Smooth muscle cell (in vitro differentiated cells): ENCODE results near the gene BBS2. TPM values are rescaled to one million over a fixed set of nuclear protein-coding genes. Genes with fewer than 3 reads are reported as not detected.

Experiments used
- DNase-seq: peaks from one replicate; lab custom pipeline; 2025; ENCODE audit not compliant: unreplicated experiment; lab: John Stamatoyannopoulos, UW
- H2AFZ ChIP-seq: fragments of 200-600 bp; sonication (generic); 2 replicates; pipeline ENCODE4 v1.6.0; 2016; ENCODE audit warnings: antibody characterized with exemption, low read depth, mild to moderate bottlenecking
- H3F3A ChIP-seq: fragments of 200-600 bp; sonication (generic); 2 replicates; pipeline ENCODE4 v1.6.0; 2017; ENCODE audit warnings: antibody characterized with exemption, low read depth
- H3K27ac ChIP-seq: fragments of 200-600 bp; sonication (generic); 2 replicates; pipeline ENCODE4 v1.5.1; 2016; ENCODE audit warnings: low read depth, mild to moderate bottlenecking
- H3K27me3 ChIP-seq: fragments of 200-600 bp; sonication (generic); 2 replicates; pipeline ENCODE4 v1.6.1; 2016; ENCODE audit warnings: low read depth, mild to moderate bottlenecking
- H3K36me3 ChIP-seq: fragments of 200-600 bp; sonication (generic); 2 replicates; pipeline ENCODE4 v1.5.1; 2016; ENCODE audit warnings: low read depth
- H3K4me1 ChIP-seq: fragments of 200-600 bp; sonication (generic); 2 replicates; pipeline ENCODE4 v1.5.1; 2016; ENCODE audit warnings: low read depth
- H3K4me2 ChIP-seq: fragments of 200-600 bp; sonication (generic); 2 replicates; pipeline ENCODE4 v1.6.0; 2016; ENCODE audit warnings: mild to moderate bottlenecking
- H3K4me3 ChIP-seq: fragments of 200-600 bp; sonication (generic); 2 replicates; pipeline ENCODE4 v1.5.1; 2016; ENCODE audit warnings: mild to moderate bottlenecking
- H3K79me2 ChIP-seq: fragments of 200-600 bp; sonication (generic); 2 replicates; pipeline ENCODE4 v1.6.0; 2016; ENCODE audit warnings: low read depth, mild to moderate bottlenecking
- H3K9ac ChIP-seq: fragments of 200-600 bp; sonication (generic); 2 replicates; pipeline ENCODE4 v1.6.0; 2016; ENCODE audit warnings: low read depth
- H3K9me3 ChIP-seq: fragments of 200-600 bp; sonication (generic); replicated peaks from 2 replicates; pipeline ENCODE4 v1.5.1; 2016; ENCODE audit warnings: low read depth
- H4K20me1 ChIP-seq: fragments of 200-600 bp; sonication (generic); 2 replicates; pipeline ENCODE4 v1.6.0; 2016; ENCODE audit warnings: low read depth
- CTCF ChIP-seq: fragments of 200-600 bp; sonication (generic); IDR thresholded peaks from 2 replicates; pipeline ENCODE4 v1.5.1; 2017; ENCODE audit warnings: borderline replicate concordance, mild to moderate bottlenecking, antibody characterized with exemption; ENCODE audit not compliant: insufficient read depth, poor library complexity, severe bottlenecking
- WGBS: methylation state at CpG from one replicate; pipeline ENCODE4 v1.1.7; 2016; ENCODE audit warnings: low lambda C conversion rate; 5-methylcytosine and 5-hydroxymethylcytosine counted together
- polyA plus RNA-seq: library from polyadenylated mRNA; unstranded; fragments of >200 nt; fragmentation: Nextera tagmentation; extraction: Ambion mirVana; gene quantifications from 2 replicates; pipeline ENCODE4 v1.2.1, GENCODE V29; 2016
- total RNA-seq: library from RNA; depleted of rRNA; stranded (reverse); fragments of >200 nt; gene quantifications from 2 replicates; pipeline ENCODE4 v1.2.3, GENCODE V29; 2014

Gene BBS2
- total and polyA plus RNA-seq, 2 experiments from 2014 or later: 20.4 to 33.2 TPM

- 89% methylated on average over 3 of the region's 3 CpGs for WGBS
Measured at GRCh38 chr16:56462064-56462796, 57.6 kb downstream of the BBS2 start.

GRCh38 chr16:56460101-56460500 lies 59.7 kb downstream of the BBS2 start:
- Histone ChIP-seq H3K36me3 (peaks cover 45% of the 10 kb centered on the region), H3K9me3 (no peaks in the 10 kb centered on the region)

More at GRCh38 chr16:56462064-56462796, 57.6 kb downstream of the BBS2 start:
- Histone ChIP-seq H3K4me1 (peaks cover 4% of the 10 kb centered on the region), H2AFZ (no peak overlapping the region), H3K9ac (no peak overlapping the region), H3K27ac (no peak overlapping the region), H3K79me2 (no peaks in the 10 kb centered on the region), H3F3A (peaks cover 3% of the 10 kb centered on the region), H3K9me3 (no peaks in the 10 kb centered on the region), H3K27me3 (no peaks in the 10 kb centered on the region), H3K4me2 (no peak overlapping the region), H4K20me1 (peaks cover 19% of the 10 kb centered on the region), H3K4me3 (no peak overlapping the region), H3K36me3 (peaks cover 44% of the 10 kb centered on the region)
- no peak for TF ChIP-seq CTCF
- DNase-seq: no peak

GRCh38 chr16:56457927-56458470 lies 61.8 kb downstream of the BBS2 start:
- H2AFZ ChIP-seq: no peak overlapping the region
- no peaks in the 10 kb centered on the region for H3K27me3 ChIP-seq
- 97% methylated on average over 6 of the region's 6 CpGs for WGBS
- H3K4me3 ChIP-seq: no peak overlapping the region
- H4K20me1 ChIP-seq: peaks cover 25% of the 10 kb centered on the region
- no peak overlapping the region for H3K9ac ChIP-seq
- no peak overlapping the region for H3K4me2 ChIP-seq
- no peak for TF ChIP-seq CTCF
- peak overlapping the region; percentile 26 for H3K27ac ChIP-seq
- DNase-seq: no peak
- peaks cover 3% of the 10 kb centered on the region for H3F3A ChIP-seq
- peaks cover 17% of the 10 kb centered on the region for H3K79me2 ChIP-seq
- no peaks in the 10 kb centered on the region for H3K9me3 ChIP-seq
- H3K36me3 ChIP-seq: peaks cover 42% of the 10 kb centered on the region
- peaks cover 5% of the 10 kb centered on the region for H3K4me1 ChIP-seq

More at GRCh38 chr16:56460101-56460500, 59.7 kb downstream of the BBS2 start:
- Histone ChIP-seq H3K4me3 (no peak overlapping the region), H3K4me1 (peaks cover 4% of the 10 kb centered on the region), H3K27me3 (no peaks in the 10 kb centered on the region), H3K9ac (no peak overlapping the region), H3K27ac (peak overlapping the region; percentile 20), H2AFZ (no peak overlapping the region), H3K4me2 (peak overlapping the region; percentile 1), H3K79me2 (no peaks in the 10 kb centered on the region), H3F3A (peaks cover 3% of the 10 kb centered on the region), H4K20me1 (peaks cover 19% of the 10 kb centered on the region)
- 41% methylated on average over 2 of the region's 2 CpGs for WGBS
- no peak for DNase-seq
- no peak for TF ChIP-seq CTCF
